NCI-H2171 treated with DMSO at 0.1 percent for 48 hours (cell line): Measurements from ENCODE around the gene DOCK4.

Experiments used
- DNase-seq: peaks from one replicate; lab custom pipeline; 2025; lab: John Stamatoyannopoulos, UW

The DOCK4 gene

DNA sequence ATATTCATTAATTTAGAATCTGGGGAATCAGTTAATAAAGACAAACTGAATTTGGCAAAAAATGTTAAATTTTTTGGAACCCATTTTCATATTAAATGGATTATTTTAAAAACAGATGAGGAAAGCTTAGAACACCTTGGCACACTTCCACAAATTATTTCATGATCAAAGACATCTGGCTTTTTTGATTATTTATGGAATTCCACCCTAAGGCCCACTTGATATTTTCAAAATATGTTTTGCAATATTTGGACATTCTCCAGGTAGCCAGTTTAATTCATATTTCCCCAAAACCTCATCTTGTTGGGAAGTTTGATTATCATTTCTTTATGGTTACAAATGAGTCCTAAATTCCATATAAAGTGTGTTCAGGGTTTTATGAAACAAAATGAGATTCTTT, 129.9 kb downstream of the DOCK4 start:
- no peak for DNase-seq

DNA sequence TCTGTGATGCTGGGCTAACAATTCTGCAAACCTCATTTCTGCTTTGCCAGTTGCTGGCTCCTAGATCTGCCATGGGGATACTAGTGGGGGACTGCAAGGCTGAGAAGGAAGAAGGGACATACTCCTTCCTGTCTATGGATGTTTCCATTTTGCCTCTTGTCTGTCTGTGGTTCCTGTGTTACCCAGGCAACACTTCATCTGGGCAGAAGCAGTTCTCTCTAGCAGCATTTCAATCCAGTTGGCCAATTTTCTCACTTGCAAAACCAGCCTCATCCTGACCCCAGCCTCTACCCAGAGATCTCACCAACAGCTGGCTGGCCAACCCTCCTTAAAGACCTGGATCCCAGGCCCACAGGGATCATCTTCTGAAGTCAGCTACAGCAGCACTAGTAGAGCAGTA, 131.7 kb downstream of the DOCK4 start:
- DNase-seq, result no peak

DNA sequence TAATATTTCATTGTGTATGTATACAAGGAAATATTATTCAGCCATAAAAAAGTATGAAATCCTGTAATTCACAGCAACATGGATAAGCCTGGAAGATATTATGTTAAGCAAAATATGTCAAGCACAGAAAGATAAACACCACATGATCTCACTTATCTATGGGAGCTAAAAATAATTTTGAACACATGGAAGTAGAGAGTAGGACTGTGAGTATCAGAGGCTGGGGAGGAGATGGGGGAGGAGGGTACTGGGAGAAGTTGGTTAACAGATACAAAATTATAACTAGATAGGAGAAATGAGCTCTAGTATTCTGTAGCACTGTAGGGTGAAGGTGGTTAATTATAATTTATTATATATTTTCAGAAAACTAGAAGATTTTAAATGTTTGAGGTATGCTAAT, 132.7 kb downstream of the DOCK4 start:
- DNase-seq, result no peak

DNA sequence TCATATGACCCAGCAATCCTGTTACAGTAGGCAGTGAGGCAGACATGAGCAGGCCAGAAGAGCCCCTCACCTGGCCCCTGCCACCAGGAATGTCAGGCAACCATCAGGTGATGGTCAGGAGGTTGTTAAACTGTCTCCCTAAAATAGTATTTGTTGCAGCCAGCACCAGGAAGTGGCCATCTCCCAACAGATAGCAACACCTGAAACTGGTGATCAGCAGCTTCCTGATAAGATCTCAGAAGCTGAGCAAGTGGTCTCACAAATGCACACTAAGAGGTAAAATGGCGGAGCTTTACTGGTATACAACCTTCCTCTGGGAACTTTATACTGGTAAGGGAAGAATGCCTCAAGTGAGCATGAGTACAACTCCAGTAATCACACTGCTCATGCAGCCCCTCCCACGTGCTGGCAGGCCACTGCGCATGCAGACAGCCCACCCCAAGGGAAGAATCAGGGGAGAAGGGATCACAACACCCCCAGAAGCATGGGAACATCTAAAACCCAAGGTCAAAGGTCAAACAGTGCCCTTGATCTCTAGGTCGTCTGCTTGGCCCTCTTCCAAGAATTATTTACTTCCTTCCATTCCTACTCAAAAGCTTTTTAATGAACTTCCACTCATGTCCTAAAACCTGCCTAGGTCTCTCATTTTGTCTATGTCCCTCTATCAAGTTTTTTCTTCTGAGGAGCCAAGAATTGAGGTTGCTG, 133.5 kb downstream of the DOCK4 start:
- DNase-seq, result no peak

DNA sequence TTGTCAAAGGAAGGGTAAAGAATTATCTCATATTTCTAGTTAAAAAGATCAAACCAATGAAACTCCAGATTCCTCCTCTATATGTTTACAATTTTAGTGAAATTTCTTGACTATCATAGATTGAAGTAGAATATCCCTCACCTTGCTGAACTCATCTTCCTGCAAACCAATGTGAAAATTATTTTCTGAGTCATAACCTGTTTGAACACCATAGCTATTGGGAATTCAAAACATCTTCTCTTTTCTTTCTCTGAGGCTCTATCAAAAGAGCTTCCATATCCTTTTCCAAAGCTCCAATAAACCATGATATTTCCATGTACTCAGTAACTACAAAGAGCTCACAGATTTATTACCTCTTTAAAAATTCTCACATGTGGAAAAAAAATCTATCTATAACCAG, 134.3 kb downstream of the DOCK4 start:
- DNase-seq, result no peak

DNA sequence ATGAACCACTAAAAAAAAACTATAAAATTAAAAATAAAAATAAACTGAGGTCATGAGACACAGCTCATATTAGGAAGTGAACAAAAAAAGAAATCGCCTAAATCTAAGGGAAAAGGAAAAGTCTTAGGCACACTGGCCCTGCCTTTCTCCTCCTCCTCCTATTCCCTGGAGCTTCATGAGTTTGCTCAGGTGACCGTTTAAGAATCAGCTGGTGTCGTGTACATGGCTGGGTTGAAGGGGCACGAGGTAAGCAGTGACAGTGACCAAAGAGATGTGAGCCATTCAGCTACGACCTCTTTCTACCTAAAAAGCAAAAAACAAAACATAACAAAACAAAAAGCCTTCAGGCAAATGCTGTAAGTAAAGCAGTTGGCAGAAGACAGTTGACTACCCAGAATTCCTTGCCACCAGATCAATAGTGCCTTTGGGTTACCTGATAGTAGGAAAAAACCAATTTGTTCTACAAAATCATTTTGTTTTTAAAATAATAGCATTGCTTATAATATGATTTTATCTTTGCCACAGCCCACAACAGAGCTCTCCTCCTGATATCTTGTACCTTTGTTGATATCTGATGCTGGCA, 135.4 kb downstream of the DOCK4 start:
- DNase-seq, result no peak

DNA sequence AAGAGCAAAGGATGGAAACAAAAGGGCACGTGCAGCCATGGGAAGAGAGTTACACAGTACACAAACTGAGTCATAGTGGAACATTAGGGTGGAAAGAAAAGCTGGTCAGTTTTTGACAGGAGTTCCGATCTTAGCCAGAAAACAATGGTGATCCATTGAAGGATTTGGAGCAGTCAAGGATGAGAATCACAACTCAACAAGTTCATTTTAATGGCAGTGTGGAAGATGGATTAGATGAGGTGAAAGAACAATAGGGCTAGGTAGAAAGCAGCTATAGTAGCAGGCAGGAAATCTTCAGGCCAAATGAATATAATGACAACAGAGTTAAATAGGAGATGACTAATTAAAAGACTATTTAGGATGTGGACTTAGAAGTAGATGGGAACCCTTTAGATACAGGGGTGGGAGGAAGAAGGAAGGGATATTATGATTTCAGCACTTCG, 136.3 kb downstream of the DOCK4 start:
- no peak for DNase-seq

DNA sequence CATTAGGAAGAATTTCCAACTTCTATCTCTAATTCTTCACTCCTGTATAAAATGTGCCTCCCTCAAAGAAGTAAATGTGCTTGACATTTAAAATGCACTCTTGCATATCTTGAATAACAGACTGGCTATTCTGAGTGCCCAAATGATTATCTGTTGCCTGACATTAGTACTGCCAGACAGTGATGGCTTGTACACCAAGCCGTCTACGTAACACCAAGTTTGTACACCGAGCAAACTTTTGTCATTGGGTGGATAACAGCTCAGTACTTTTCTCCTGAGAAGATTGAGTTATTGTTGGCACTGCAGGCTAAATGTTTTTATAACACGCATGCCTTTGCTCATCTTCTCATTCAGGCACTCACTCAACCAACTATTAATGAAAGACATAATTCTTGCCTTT, 137.2 kb downstream of the DOCK4 start:
- no peak for DNase-seq

DNA sequence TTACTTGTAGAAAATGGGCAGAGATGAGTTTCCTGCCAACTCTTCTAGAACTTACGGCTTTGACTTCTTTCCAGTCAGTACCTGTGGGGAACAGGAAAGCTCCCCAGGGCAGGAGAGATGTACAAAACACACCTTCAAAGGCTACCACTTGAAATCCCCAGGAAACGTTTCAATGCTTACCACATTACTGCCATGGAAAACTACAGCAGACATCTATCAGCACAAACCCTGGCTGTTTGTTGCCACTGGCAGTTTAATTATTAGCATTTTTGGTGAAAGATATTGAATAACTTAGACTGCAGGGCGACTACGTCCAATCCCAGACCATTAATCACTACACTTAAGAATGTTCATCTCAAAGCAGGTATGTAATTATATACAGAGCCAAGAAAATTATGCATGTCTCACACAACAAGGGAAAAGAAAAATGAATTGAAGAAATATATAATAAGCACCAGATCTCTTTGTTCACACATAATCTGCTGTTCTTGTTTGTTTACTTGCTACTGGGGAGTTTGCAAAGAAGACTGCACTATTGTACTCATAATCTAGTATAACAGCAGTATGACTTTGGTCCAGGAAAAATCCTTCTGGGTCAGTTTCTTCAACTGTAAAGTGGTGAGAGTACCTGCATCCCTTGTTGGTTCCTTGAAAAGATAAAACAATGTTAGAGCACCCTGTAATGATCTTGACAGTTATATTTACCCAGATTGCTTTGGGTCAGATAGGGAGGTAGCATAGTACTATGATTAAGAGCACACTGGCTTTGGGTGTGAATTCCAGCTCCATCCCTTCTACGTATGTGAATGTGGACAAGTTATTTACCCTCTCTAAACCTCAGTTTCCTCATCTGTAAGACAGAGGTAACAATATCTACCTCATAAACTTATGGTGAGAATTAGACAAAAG, 138.3 kb downstream of the DOCK4 start:
- no peak for DNase-seq

DNA sequence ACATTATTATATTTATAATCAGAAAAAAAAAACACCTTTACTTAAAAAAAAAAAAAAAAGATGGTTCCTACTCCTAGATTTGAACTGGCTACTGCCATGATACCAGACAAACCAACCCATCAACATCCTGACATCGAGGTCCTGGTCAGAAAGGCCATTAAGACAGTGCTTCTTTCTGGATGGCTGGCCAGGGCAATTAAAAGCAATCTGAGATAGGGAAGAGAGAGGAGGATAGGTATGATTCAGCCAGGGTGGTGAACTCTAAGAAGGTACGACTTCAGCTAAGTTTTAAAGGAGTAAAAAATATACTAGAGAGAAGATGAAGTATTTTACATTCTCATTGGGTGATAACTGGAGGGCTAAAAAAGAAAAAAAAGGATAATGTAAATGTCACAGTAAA, 139.0 kb downstream of the DOCK4 start:
- no peak for DNase-seq

DNA sequence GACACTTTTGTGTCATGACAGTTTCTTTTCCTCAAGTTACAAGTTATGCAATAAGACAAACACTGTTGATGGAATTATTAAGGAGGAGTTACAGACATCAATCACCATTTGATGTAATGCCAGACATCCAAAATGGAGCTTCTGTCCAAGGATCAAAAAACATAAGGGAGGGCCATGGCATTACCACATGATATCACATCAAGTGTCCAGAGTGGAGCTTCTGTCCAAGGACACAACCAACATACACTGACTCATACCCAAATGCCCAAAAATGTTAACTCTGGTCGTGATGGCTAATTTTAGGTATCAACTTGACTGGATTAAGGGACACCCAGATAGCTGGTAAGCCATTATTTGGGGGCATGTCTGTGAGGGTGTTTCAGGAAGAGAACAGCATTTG, 140.4 kb downstream of the DOCK4 start:
- DNase-seq, result no peak

DNA sequence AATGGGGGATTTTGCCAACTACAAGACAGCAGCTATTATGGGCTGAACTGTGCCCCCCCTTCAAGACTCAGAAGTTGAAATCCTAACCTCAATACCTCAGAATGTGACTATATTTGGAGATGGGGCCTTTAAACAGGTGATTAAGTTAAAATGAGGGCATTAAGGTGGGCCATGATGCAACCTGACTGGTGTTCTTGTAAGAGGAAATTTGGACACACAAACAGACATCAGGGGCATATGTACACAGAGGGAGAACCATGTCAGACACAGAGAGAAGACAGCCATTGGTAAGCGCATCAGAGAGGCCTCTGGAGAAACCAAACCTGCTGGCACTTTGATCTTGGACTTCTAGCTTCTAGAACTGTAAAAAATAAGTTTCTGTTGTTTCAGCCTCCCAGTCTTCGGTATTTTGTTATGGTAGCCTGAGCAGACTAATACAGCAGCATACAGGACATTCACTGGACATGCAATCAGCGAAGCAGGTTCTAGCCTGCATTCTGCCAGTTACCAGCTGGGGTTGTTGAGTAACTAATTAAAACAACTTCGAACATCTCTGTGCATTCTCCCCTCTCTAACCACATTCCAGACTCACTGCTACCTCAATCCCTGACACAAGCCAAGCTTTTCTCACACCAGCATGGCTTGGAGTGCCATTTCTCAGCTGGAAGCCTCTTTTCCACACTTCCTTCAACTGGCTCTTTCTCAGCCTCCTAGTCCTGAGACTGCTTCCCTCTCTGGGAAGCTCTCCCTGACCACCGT, 141.4 kb downstream of the DOCK4 start:
- DNase-seq, result no peak

DNA sequence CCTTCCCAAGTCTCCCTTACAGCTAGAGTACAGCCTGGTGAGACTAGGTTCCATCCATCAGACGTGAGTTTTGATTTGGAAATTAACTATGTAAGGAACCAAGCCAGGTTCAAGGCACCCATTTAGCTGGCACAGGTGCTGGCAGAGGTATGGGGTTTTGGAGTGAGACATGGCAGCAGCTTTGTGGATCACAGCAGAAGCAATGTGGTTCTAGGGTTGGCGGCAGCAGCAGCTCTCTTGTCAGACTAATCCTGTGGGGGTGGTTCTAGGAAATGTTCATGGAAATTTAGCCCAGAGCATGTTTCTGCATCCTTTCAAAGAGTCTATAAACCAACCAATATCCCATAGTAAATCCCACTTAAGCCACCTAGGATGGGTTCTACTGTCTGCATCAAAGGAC, 142.2 kb downstream of the DOCK4 start:
- no peak for DNase-seq

DNA sequence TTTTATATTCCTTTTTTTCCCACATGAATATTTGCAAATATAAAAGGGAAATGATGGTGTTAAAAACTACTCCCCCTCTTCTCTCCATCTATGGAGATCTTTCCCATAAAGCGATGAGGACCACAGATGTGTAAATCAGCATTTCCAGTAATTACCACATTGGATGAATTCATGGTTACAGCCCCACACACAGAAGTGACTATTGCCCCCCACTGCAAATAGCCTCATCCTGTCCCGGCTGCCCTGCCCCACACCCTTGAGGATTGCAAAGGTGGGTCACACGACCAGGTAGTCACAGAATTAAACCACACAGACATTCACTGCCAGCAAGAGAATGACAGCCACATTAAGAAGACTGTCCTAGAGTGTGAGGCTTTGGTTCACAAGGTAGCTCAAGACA, 145.1 kb downstream of the DOCK4 start:
- no peak for DNase-seq

DNA sequence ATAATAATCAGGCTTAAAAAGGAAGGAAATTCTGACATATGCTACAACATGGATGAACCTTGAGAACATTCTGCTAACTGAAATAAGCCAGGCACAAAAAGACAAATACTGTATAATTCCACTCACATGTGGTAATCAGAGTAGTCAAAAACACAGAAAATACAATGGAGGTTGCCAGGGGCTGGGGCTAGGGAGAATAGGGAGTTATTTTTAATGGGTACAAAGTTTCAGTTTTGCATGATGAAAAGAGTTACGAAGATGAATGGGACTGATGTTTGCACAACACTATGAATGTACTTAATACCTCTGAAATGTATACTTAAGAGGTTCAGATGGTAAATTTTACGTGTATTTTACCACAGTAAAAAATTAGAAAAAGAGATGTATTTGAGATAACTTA, 145.6 kb downstream of the DOCK4 start:
- no peak for DNase-seq

DNA sequence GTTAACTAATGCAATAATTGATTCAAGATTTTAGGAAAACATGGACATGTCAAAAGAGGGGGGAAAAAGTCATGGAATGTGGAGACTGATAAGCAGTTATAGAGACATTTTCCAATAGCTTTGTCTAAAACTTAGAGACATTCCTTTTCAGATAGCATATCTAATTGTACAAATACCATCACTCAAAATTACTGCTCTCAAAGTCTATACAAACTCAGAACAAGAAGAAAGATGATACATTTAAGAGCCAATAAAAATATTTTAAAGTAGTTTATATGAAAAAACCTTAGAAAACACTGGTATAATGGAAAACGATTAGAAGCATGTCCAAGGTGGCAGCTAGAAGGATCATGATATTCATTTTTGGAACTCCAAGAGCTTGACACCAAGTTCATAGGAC, 146.5 kb downstream of the DOCK4 start:
- no peak for DNase-seq

DNA sequence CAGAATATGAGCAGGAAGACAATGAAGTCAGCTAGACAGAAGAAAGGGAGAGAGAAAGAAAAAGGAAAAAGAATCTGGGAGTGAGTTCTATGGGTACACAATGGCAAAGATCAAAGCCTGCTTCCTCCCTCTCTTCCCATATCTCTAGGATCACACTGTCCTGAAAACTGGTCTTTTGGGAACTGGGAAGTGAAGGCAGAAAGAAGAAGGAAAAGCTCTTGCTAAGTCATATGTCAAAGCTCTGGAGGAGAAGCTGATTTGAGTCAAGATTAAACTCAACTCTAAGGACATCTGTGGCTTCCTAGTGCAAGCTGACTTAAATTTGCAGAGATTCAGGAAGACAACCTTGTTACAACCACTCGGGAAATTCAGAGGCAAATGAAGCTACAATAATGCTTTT, 147.5 kb downstream of the DOCK4 start:
- no peak for DNase-seq

DNA sequence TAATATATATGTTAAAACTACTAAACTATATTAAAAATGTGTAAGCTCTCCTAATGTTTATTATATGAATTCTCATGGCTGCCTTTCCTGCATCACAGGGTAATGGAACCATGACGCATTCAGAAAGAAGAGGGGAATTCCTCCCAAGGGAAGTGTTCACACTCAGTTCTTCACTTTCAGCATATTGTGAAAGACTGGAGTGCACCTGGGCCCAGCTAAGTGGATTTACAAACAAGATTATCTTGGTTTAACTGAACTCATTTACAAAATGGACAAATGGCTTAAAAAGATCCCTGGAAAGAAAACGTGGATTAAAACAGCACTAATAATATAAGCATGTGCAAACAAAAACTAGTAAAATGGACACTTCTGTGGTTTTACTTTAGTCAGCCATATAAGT, 149.8 kb downstream of the DOCK4 start:
- DNase-seq, result peak; percentile 73

DNA sequence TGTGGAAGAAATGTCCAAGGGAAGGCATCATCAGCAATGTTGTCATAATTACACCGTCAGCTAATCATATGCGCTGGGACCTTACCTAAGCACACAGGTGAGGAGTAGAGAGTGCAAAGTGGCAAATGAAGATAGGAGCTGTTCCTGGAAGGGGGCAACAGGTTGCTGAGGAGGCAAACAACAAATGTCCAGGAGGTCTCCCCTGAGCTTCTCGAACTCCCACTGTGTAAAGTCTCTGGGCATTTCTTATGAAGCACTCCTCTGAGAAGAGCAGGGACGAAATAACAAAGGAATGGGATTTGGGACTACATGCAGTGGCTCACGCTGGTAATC, 152.5 kb downstream of the DOCK4 start:
- no peak for DNase-seq

DNA sequence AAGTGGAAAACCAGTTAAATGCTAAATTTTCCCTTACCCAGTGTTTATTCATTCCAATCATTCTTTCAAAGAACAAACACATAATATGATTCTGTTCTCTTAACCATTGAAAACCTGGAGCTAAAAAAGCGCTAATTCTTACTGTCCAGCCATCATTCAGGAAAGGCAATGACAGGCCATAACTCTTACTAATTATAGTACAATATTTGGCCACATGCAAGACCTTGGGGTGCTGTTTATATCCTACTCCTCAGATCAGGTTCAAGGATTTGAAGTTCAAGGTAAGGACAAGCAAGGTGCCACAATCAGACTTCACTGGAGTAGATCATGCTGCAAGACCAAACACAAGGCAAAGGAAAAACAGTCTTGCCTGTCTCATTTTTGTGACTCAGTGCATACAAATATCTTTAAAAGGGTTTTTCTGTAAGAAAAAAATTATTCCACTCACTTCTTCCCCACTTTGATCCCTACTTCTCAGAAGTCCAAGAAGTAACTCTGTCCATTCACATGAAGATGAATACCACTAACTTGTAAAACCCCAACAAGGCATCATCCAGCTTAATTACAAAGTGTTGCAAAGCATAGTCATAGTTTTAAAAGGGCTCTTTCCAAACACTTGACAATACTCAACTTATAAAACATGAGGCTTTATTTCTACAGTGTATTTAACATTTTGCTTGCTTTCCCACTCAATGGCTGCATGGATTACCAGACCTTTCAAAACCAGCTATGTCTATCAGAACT, 153.0 kb downstream of the DOCK4 start:
- DNase-seq, result no peak

DNA sequence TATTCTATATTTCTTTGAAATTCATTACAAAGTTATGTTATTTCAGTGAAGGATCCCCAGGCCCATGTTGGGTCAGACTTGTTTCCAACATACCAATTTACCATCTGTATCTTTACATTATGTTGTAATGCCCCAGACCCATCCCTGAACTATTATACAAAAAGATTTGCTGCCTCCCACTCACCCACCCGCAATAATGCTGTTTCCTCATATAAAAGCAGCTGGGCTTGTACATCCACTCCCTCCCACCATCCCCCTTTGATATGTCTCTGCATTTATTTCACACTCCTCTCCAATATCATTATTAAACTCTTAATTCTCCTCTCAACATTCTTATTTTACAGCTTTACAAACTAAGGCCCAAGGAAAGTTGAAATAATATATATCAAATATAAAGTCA, 153.7 kb downstream of the DOCK4 start:
- DNase-seq, result no peak
